ENCODE measurements around the gene GIGYF2.

GRCh38 chr2:232662486-232663260, 34.5 kb upstream of the GIGYF2 start:
- no peak for TF ChIP-seq CTCF (IDR thresholded peaks at IDR 0.05; ENCODE audit: low read depth, low read length)
- TF ChIP-seq POLR2A (IDR thresholded peaks at IDR 0.05; ENCODE audit: extremely low read depth, insufficient read length), result no peak

Data from NB4 (cell line).